Epidermal melanocyte (primary cell): ENCODE measurements around the gene SOX4.

ENCODE experiments used
- DNase-seq: peaks from one replicate; pipeline ENCODE4 v3.0.0; 2011; ENCODE audit warnings: low spot score; ENCODE audit not compliant: insufficient read length

Gene SOX4

DNA sequence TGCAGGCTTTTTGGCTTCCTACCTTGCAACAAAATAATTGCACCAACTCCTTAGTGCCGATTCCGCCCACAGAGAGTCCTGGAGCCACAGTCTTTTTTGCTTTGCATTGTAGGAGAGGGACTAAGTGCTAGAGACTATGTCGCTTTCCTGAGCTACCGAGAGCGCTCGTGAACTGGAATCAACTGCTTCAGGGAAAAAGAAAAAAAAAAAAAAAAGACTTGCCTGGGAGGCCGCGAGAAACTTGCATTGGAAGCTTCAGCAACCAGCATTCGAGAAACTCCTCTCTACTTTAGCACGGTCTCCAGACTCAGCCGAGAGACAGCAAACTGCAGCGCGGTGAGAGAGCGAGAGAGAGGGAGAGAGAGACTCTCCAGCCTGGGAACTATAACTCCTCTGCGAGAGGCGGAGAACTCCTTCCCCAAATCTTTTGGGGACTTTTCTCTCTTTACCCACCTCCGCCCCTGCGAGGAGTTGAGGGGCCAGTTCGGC is 420 bp downstream of the SOX4 start:
- no peak for DNase-seq

- no peak for DNase-seq
These were observed 1.1 kb downstream of the SOX4 start for GRCh38 chr6:21594416-21595281.

DNA sequence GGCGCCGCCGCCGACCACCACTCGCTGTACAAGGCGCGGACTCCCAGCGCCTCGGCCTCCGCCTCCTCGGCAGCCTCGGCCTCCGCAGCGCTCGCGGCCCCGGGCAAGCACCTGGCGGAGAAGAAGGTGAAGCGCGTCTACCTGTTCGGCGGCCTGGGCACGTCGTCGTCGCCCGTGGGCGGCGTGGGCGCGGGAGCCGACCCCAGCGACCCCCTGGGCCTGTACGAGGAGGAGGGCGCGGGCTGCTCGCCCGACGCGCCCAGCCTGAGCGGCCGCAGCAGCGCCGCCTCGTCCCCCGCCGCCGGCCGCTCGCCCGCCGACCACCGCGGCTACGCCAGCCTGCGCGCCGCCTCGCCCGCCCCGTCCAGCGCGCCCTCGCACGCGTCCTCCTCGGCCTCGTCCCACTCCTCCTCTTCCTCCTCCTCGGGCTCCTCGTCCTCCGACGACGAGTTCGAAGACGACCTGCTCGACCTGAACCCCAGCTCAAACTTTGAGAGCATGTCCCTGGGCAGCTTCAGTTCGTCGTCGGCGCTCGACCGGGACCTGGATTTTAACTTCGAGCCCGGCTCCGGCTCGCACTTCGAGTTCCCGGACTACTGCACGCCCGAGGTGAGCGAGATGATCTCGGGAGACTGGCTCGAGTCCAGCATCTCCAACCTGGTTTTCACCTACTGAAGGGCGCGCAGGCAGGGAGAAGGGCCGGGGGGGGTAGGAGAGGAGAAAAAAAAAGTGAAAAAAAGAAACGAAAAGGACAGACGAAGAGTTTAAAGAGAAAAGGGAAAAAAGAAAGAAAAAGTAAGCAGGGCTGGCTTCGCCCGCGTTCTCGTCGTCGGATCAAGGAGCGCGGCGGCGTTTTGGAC is 2.0 kb downstream of the SOX4 start:
- no peak for DNase-seq

GRCh38 chr6:21596145-21596948 is 2.8 kb downstream of the SOX4 start:
- DNase-seq = no peak

- peak; percentile 38 for DNase-seq
These were observed 3.6 kb downstream of the SOX4 start for GRCh38 chr6:21596949-21597682.

GRCh38 chr6:21597801-21598673 is 4.5 kb downstream of the SOX4 start:
- DNase-seq = no peak

GRCh38 chr6:21598674-21599023 is 5.1 kb downstream of the SOX4 start:
- DNase-seq = no peak

DNA sequence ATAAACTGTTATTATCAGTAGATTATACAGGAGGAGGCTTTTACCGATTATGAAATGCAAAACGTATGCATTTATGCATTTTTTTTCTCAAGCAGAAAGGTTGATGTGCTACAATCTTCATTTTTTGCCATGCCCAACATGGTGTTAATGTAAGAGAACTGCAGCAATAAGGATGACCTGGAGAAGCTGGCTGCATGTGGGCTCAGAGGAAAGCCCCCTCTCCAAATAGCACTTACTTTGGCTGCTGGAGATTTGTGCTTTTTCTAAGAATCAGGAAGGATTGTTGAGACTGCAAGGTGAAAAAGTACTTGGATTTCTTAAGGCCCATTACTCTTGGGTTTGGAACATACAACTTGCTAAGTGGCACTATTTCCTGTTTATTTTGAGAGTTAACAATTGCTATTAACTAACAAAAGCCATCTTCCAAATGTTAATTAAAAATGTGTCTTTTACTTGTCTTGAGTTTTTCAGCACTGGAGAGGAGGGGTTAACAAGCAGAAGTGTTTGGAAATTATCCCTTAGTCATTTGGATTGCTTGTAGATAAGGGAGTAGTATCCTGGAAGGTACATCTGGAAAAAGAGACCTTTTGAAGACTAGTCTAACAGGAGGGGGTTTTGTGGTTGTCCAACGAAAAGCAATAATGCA is 5.6 kb downstream of the SOX4 start:
- no peak for DNase-seq

GRCh38 chr6:21601339-21601923 is 7.9 kb downstream of the SOX4 start:
- no peak for DNase-seq

- no peak for DNase-seq
These were observed 8.4 kb downstream of the SOX4 start for GRCh38 chr6:21601932-21602390.

- no peak for DNase-seq
These were observed 9.8 kb downstream of the SOX4 start for GRCh38 chr6:21603082-21603952.

- no peak for DNase-seq
These were observed 10.5 kb downstream of the SOX4 start for GRCh38 chr6:21604081-21604480.

DNA sequence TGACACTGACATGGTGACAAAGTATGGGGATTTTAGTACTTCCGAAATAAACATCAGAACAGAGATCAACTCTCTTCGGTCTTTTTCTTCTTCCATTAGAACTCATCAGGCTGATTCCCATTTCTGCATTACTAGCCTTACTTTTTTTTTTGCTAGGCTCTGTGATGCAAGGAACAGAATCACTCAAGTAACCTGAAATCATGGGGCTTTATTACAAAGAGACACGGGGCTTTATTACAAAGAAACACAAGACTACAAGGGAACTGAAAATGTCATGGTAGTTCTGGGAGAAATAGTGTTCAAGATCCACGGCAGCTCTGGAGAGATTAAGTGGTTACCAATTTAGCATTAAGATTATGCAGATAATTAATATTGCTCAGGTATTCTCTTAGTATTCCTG is 11.6 kb downstream of the SOX4 start:
- DNase-seq = no peak

GRCh38 chr6:21608601-21609000 is 15.1 kb downstream of the SOX4 start:
- no peak for DNase-seq

- DNase-seq = no peak
These were observed 16.4 kb downstream of the SOX4 start for GRCh38 chr6:21609881-21610329.

- no peak for DNase-seq
These were observed 16.8 kb downstream of the SOX4 start for GRCh38 chr6:21610341-21610740.

- DNase-seq = no peak
These were observed 17.9 kb downstream of the SOX4 start for GRCh38 chr6:21611485-21611884.
